ENCODE data around the gene LRRK1.

The LRRK1 gene

GRCh38 chr15:100972975-100973350 lies 53.8 kb downstream of the LRRK1 start:
- DNase-seq (ENCODE audit: low spot score) = no peak

- no peak for DNase-seq (ENCODE audit: low spot score)
Measured at GRCh38 chr15:100973351-100974111, 54.4 kb downstream of the LRRK1 start.

GRCh38 chr15:100975043-100975442 lies 55.9 kb downstream of the LRRK1 start:
- DNase-seq (ENCODE audit: low spot score) = no peak

GRCh38 chr15:100980410-100981046 lies 61.4 kb downstream of the LRRK1 start:
- DNase-seq (ENCODE audit: low spot score) = no peak

GRCh38 chr15:100981086-100981485 lies 61.9 kb downstream of the LRRK1 start:
- no peak for DNase-seq (ENCODE audit: low spot score)

- no peak for DNase-seq (ENCODE audit: low spot score)
Measured at GRCh38 chr15:100983221-100983620, 64.1 kb downstream of the LRRK1 start.

GRCh38 chr15:100985401-100985800 lies 66.2 kb downstream of the LRRK1 start:
- no peak for DNase-seq (ENCODE audit: low spot score)

- DNase-seq (ENCODE audit: low spot score) = no peak
Measured at GRCh38 chr15:100986158-100986896, 67.2 kb downstream of the LRRK1 start.

- peak; percentile 26 for DNase-seq (ENCODE audit: low spot score)
Measured at GRCh38 chr15:100987143-100987542, 68.0 kb downstream of the LRRK1 start.

GRCh38 chr15:100988297-100988696 lies 69.1 kb downstream of the LRRK1 start:
- no peak for DNase-seq (ENCODE audit: low spot score)

- DNase-seq (ENCODE audit: low spot score) = no peak
Measured at GRCh38 chr15:100988857-100989256, 69.7 kb downstream of the LRRK1 start.

- DNase-seq (ENCODE audit: low spot score) = no peak
Measured at GRCh38 chr15:100994597-100995446, 75.7 kb downstream of the LRRK1 start.

GRCh38 chr15:100995471-100996430 lies 76.6 kb downstream of the LRRK1 start:
- DNase-seq (ENCODE audit: low spot score) = no peak

- DNase-seq (ENCODE audit: low spot score) = no peak
Measured at GRCh38 chr15:100997442-100997841, 78.3 kb downstream of the LRRK1 start.

- DNase-seq (ENCODE audit: low spot score) = no peak
Measured at GRCh38 chr15:100998630-100999029, 79.5 kb downstream of the LRRK1 start.

GRCh38 chr15:100999369-100999768 lies 80.2 kb downstream of the LRRK1 start:
- DNase-seq (ENCODE audit: low spot score) = peak; percentile 67

GRCh38 chr15:101000271-101000681 lies 81.1 kb downstream of the LRRK1 start:
- peak; percentile 68 for DNase-seq (ENCODE audit: low spot score)

GRCh38 chr15:101001056-101001455 lies 81.9 kb downstream of the LRRK1 start:
- DNase-seq (ENCODE audit: low spot score) = no peak

GRCh38 chr15:101001796-101002195 lies 82.6 kb downstream of the LRRK1 start:
- no peak for DNase-seq (ENCODE audit: low spot score)

- DNase-seq (ENCODE audit: low spot score) = no peak
Measured at GRCh38 chr15:101003081-101003480, 83.9 kb downstream of the LRRK1 start.

- DNase-seq (ENCODE audit: low spot score) = no peak
Measured at GRCh38 chr15:101003706-101004105, 84.5 kb downstream of the LRRK1 start.
